ENCODE results near the gene GRIA1.

GRIA1 gene

DNA sequence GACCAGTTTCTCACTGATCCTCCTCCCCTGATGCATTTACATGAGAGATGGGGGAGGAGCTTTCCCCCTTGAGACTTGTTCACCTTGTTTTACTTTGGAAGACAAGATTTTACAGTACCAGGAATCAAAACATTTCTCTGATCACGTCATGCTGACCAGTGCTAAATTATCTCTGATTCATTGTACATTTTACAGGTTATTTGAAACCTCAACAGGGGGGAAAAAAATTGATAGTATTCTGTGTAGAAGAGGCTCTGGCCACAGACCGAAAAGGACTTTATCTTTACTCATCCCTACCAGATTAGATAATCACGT, 133.9 kb downstream of the GRIA1 start:
- Histone ChIP-seq H3K27ac (ENCODE audit: low read length) (no peak overlapping the region), H3K36me3 (ENCODE audit: control insufficient read depth in 2 of 2, insufficient read depth in 2 of 2, low read length in 2 of 2) (no peaks in the 10 kb centered on the region), H3K27me3 (ENCODE audit: control insufficient read depth in 1 of 2, insufficient read depth in 2 of 2, low read length in 2 of 2) (peaks cover 0 to 2% of the 10 kb centered on the region in 2 donors), H3K9ac (ENCODE audit: low read length in 2 of 2) (no peak overlapping the region), H3K9me3 (ENCODE audit: control insufficient read depth in 2 of 2, low read length in 2 of 2) (no peaks in the 10 kb centered on the region), H3K4me1 (ENCODE audit: control insufficient read depth, insufficient read depth, low read length) (peaks cover 3% of the 10 kb centered on the region), H3K4me3 (ENCODE audit: low read length in 2 of 2) (no peak overlapping the region)

DNA sequence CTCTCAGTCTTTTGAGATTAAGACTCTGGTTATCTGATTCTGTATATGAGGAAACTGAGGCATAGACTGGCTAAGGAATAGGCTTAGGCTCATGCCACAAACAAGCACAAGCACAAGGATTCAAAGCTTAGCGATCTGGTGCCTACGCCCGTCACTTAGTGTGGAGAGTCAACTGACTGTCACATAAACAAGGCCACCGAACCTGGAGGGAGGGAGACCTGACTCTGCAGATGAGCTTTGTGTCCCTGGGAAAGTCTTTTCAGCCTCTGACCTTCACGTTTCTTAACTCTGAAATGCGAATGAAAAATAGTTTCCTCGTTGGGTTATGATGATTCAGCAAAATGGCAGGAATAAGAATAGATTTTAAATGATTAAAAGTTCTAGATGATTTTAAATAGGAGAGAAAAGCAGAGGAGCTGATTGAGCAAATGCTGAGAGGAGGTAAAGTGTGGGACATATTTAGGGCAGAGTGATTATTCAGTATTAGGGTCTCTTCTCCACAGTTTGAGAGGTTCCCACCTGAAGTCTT, 135.4 kb downstream of the GRIA1 start:
- H3K27me3 ChIP-seq (ENCODE audit: control insufficient read depth in 1 of 2, insufficient read depth in 2 of 2, low read length in 2 of 2): peaks cover 0 to 2% of the 10 kb centered on the region in 2 donors
- H3K9ac ChIP-seq (ENCODE audit: low read length in 2 of 2): no peak overlapping the region
- H3K36me3 ChIP-seq (ENCODE audit: control insufficient read depth in 2 of 2, insufficient read depth in 2 of 2, low read length in 2 of 2): no peaks in the 10 kb centered on the region
- no peaks in the 10 kb centered on the region for H3K9me3 ChIP-seq (ENCODE audit: control insufficient read depth in 2 of 2, low read length in 2 of 2)
- H3K27ac ChIP-seq (ENCODE audit: low read length): no peak overlapping the region
- peaks cover 3% of the 10 kb centered on the region for H3K4me1 ChIP-seq (ENCODE audit: control insufficient read depth, insufficient read depth, low read length)
- no peak overlapping the region for H3K4me3 ChIP-seq (ENCODE audit: low read length in 2 of 2)

DNA sequence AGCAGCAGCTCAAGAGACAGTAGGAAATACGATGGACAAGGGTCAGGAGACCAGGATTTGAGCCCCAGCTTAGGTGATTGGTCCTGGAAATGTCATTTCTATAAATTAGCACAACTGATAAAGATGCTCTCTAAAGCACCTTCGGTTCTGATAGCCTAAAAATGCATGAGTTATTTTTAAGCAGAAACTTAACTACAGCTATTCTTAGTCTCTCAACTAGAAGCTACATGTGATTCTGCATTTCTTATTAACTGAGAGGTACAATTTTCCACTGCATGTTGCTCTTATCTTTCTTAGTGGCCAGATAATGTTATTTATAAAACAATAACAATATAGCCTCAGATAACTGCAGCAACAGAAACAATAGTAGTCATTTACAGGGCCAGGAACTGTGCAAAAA, 136.4 kb downstream of the GRIA1 start:
- Histone ChIP-seq H3K9me3 (ENCODE audit: control insufficient read depth in 2 of 2, low read length in 2 of 2) (no peaks in the 10 kb centered on the region), H3K27ac (ENCODE audit: low read length) (no peak overlapping the region), H3K4me1 (ENCODE audit: control insufficient read depth, insufficient read depth, low read length) (peaks cover 3% of the 10 kb centered on the region), H3K4me3 (ENCODE audit: low read length in 2 of 2) (no peak overlapping the region), H3K9ac (ENCODE audit: low read length in 2 of 2) (no peak overlapping the region), H3K36me3 (ENCODE audit: control insufficient read depth in 2 of 2, insufficient read depth in 2 of 2, low read length in 2 of 2) (no peaks in the 10 kb centered on the region), H3K27me3 (ENCODE audit: control insufficient read depth in 1 of 2, insufficient read depth in 2 of 2, low read length in 2 of 2) (peaks cover 0 to 2% of the 10 kb centered on the region in 2 donors)

DNA sequence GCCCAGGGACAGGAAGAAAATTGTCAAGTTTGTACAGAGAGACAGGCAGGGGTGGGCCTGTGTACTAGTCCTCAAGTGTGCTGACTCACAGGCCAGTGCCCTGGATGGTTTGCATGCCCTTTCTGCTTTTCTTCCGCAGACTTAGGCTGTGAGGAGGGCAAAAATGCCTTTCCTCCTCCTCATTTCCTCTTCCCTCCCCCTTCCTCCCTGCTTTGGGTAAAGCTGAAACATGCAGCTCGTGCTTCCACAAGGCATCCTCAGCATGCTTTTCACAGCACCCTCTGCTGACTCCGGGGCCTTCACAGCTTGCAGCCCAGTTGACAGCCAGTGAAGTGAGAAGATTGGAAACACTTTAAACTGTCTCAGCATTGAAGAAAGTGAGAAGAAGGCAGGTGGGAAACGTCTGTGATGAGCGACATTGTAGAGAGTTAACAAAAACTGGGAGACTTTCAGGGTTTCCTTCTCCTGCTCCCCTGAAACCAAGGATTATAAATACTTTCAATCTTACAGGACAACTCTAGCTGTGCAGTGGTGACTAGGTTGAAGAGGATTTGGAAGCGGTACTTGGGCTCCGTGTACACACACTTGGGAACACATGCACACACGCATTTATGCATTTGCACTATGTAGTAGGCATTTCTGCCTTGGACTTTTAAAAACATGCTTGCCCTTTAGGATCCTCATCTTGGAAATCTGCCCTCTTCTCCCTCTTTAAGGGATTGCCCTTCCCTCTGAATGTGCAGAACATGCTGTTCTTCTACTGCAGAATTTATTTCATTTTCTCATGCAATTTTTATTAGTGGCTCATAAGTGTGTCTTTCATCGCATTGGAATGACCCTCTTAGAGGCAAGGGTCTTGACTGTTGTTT, 138.8 kb downstream of the GRIA1 start:
- Histone ChIP-seq H3K9me3 (ENCODE audit: control insufficient read depth in 2 of 2, low read length in 2 of 2) (no peaks in the 10 kb centered on the region), H3K4me1 (ENCODE audit: control insufficient read depth, insufficient read depth, low read length) (peaks cover 3% of the 10 kb centered on the region), H3K4me3 (ENCODE audit: low read length in 2 of 2) (no peak overlapping the region), H3K27me3 (ENCODE audit: control insufficient read depth in 1 of 2, insufficient read depth in 2 of 2, low read length in 2 of 2) (peaks cover 0 to 2% of the 10 kb centered on the region in 2 donors), H3K27ac (ENCODE audit: low read length) (no peak overlapping the region), H3K9ac (ENCODE audit: low read length in 2 of 2) (no peak overlapping the region), H3K36me3 (ENCODE audit: control insufficient read depth in 2 of 2, insufficient read depth in 2 of 2, low read length in 2 of 2) (no peaks in the 10 kb centered on the region)

DNA sequence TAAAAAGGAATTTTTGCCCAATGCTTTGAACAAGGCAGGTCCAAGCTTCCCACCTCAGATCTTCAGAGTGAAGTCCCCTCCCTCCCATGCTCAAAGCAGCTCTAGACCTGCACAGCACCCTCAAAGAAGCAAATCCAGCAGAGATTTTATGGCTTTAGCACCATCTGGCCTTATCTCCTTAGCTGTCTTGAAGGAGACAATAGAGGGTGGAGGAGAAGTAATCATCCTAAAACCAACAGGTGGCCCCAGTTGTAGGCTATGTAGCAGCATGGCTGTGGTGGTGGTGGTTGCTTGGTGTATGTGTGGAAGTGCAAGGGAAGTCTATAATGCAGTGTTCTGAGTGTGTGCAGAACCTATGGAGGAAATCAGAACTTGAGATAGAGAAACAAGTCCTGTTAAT, 140.1 kb downstream of the GRIA1 start:
- Histone ChIP-seq H3K27ac (ENCODE audit: low read length) (no peak overlapping the region), H3K9ac (ENCODE audit: low read length in 2 of 2) (no peak overlapping the region), H3K36me3 (ENCODE audit: control insufficient read depth in 2 of 2, insufficient read depth in 2 of 2, low read length in 2 of 2) (no peaks in the 10 kb centered on the region), H3K9me3 (ENCODE audit: control insufficient read depth in 2 of 2, low read length in 2 of 2) (no peaks in the 10 kb centered on the region), H3K27me3 (ENCODE audit: control insufficient read depth in 1 of 2, insufficient read depth in 2 of 2, low read length in 2 of 2) (peaks cover 0 to 2% of the 10 kb centered on the region in 2 donors), H3K4me3 (ENCODE audit: low read length in 2 of 2) (no peak overlapping the region), H3K4me1 (ENCODE audit: control insufficient read depth, insufficient read depth, low read length) (peaks cover 3% of the 10 kb centered on the region)

DNA sequence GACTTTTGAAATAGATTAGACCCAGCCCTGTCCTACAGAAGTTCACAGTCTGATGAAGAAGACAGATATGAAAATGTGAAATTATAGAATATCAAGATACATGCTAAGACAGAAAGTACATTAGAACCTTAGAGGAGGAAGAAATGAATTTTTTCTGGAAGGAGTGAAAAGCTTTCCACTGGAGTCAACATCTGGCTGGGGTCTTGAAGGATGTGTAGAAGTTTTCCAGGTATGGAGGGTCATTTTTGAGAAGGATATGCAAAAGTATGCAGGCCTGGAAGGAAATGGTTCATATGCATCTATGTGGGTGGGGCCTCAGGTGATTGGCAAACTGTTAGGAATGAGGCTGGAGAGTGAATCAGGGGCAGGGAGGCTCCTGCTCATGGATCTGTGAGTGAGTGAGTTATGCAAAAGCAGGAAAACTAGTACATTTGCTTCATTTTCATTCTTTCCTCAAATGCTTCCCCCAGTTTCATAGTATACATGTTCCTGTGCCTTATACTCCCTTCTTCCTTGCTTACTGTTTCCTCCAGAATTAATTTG, 142.3 kb downstream of the GRIA1 start:
- Histone ChIP-seq H3K27me3 (ENCODE audit: control insufficient read depth in 1 of 2, insufficient read depth in 2 of 2, low read length in 2 of 2) (peaks cover 0 to 2% of the 10 kb centered on the region in 2 donors), H3K9ac (ENCODE audit: low read length in 2 of 2) (no peak overlapping the region), H3K27ac (ENCODE audit: low read length) (no peak overlapping the region), H3K9me3 (ENCODE audit: control insufficient read depth in 2 of 2, low read length in 2 of 2) (no peaks in the 10 kb centered on the region), H3K36me3 (ENCODE audit: control insufficient read depth in 2 of 2, insufficient read depth in 2 of 2, low read length in 2 of 2) (no peaks in the 10 kb centered on the region), H3K4me1 (ENCODE audit: control insufficient read depth, insufficient read depth, low read length) (peaks cover 3% of the 10 kb centered on the region), H3K4me3 (ENCODE audit: low read length in 2 of 2) (no peak overlapping the region)

DNA sequence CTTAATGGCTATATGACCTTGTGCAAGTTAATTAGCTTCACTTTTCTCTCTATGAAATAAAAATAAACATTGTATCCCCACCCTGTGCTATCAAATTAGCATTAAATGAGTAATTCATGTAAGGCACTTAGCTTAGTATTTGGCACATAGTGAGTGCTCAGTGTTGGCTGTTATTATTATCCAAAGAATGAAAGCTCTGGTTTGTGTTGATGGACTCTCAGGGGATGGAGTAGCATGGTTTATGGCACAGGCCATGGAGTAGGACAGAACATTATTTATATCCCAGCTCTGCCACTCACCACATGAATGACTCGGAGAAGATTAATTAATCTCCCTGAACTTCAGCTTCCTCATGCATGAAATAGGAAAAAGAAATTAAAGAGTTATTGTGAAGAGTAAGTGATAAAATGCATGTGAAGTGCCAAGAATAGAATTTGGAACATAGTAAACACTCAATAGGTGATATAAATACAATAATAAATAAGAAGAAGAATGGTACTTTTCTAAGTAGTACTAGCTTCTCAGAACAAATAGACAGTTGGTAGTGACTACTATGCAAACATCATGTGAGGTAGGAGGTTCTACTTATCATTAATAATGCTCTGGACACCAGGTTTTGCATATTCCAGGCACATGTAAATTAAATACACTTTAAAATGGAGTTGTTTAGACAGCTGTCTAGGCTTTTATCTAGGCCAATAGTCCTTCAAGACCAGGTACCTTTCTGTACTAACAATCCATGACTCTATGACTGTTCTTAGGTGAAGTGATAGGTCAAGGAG, 146.4 kb downstream of the GRIA1 start:
- H3K9ac ChIP-seq (ENCODE audit: low read length in 2 of 2): no peak overlapping the region
- H3K4me1 ChIP-seq (ENCODE audit: control insufficient read depth, insufficient read depth, low read length): no peaks in the 10 kb centered on the region
- no peak overlapping the region for H3K4me3 ChIP-seq (ENCODE audit: low read length in 2 of 2)
- H3K9me3 ChIP-seq (ENCODE audit: control insufficient read depth in 2 of 2, low read length in 2 of 2): no peaks in the 10 kb centered on the region
- H3K36me3 ChIP-seq (ENCODE audit: control insufficient read depth in 2 of 2, insufficient read depth in 2 of 2, low read length in 2 of 2): no peaks in the 10 kb centered on the region
- no peak overlapping the region for H3K27ac ChIP-seq (ENCODE audit: low read length)
- H3K27me3 ChIP-seq (ENCODE audit: control insufficient read depth in 1 of 2, insufficient read depth in 2 of 2, low read length in 2 of 2): peaks cover 0 to 2% of the 10 kb centered on the region in 2 donors

DNA sequence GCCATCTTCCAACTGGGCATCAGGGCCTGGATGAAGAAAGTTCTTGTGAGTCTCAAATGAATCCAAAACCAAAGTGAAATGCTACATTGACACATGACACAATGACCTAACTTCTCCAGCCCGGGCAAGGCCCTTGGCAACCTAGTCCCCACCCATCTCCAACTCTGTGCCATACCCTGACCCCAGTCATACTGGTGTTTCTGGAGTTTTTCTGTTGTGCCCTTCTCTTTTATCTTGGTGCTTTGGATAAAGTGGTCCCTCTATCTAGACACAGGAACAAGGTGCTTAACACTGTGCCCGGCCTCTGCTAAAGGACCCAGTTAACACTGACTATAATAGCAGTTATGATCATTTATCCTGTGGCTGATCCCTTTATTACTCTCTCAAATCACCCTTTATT, 149.8 kb downstream of the GRIA1 start:
- Histone ChIP-seq H3K27ac (ENCODE audit: low read length) (no peak overlapping the region), H3K9me3 (ENCODE audit: control insufficient read depth in 2 of 2, low read length in 2 of 2) (no peaks in the 10 kb centered on the region), H3K4me3 (ENCODE audit: low read length in 2 of 2) (no peak overlapping the region), H3K9ac (ENCODE audit: low read length in 2 of 2) (no peak overlapping the region), H3K36me3 (ENCODE audit: control insufficient read depth in 2 of 2, insufficient read depth in 2 of 2, low read length in 2 of 2) (no peaks in the 10 kb centered on the region), H3K4me1 (ENCODE audit: control insufficient read depth, insufficient read depth, low read length) (no peaks in the 10 kb centered on the region), H3K27me3 (ENCODE audit: control insufficient read depth in 1 of 2, insufficient read depth in 2 of 2, low read length in 2 of 2) (peaks cover 0 to 2% of the 10 kb centered on the region in 2 donors)

DNA sequence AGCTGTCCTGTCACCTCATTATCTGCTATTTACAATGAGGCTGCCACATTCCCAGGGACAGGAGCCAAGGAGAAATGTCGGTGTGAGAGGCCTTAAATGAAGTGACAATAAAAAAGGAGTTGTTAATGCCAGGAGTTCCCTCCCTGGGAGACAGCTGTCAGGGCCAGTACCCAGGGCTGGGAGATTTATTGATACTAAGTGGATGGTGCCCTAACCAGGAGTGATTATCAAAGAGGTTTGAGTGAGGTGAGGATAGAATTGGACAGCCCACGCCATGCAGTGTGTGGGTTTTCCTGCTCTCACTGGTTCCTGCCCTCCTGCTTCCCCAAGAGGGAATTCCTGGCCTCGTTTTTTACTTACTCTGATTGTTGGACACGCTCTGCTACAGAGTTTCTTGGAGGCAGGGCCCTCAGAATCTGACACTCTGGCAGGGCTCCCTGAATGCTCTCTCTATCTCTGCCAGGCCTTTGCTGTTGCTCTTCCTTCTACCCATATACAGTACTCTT, 150.8 kb downstream of the GRIA1 start:
- no peak overlapping the region for H3K9ac ChIP-seq (ENCODE audit: low read length in 2 of 2)
- H3K27ac ChIP-seq (ENCODE audit: low read length): no peak overlapping the region
- peaks cover 0 to 2% of the 10 kb centered on the region in 2 donors for H3K27me3 ChIP-seq (ENCODE audit: control insufficient read depth in 1 of 2, insufficient read depth in 2 of 2, low read length in 2 of 2)
- no peaks in the 10 kb centered on the region for H3K4me1 ChIP-seq (ENCODE audit: control insufficient read depth, insufficient read depth, low read length)
- H3K36me3 ChIP-seq (ENCODE audit: control insufficient read depth in 2 of 2, insufficient read depth in 2 of 2, low read length in 2 of 2): no peaks in the 10 kb centered on the region
- no peak overlapping the region for H3K4me3 ChIP-seq (ENCODE audit: low read length in 2 of 2)
- no peaks in the 10 kb centered on the region for H3K9me3 ChIP-seq (ENCODE audit: control insufficient read depth in 2 of 2, low read length in 2 of 2)

DNA sequence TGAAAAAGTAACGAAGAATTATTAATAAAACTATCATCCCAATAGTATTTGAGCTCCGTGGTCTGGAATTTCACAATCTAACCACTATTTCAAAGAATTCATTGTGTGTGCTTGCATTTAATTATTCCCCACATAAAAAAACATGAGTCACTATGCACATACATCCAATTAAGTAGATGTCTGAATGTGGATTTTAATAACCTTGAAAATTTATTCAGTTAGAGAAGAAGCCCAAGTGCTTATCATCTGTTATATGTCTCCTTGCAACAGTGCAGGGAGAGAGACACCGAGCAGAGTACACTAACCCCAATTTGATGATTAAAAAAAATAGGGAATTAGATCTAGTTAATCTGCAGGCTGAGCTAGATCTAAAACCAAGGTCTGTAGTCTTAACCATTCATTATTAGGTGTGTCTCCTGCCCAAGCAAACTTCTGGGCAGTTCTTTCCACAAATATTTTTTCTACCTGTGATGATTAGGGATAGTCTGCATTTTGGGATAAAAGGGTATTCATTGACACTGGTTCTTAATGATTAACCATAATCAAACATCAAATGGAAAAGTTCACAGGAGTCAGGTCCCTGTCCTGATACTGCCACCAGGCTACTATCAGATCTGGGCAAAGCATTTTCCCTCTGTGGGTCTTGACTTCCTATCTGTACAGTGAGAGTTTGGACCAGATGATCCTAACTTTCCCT, 164.2 kb downstream of the GRIA1 start:
- Histone ChIP-seq H3K27me3 (ENCODE audit: control insufficient read depth in 1 of 2, insufficient read depth in 2 of 2, low read length in 2 of 2) (no peaks in the 10 kb centered on the region), H3K9ac (ENCODE audit: low read length in 2 of 2) (no peak overlapping the region), H3K4me1 (ENCODE audit: control insufficient read depth, insufficient read depth, low read length) (no peaks in the 10 kb centered on the region), H3K36me3 (ENCODE audit: control insufficient read depth in 2 of 2, insufficient read depth in 2 of 2, low read length in 2 of 2) (no peaks in the 10 kb centered on the region), H3K4me3 (ENCODE audit: low read length in 2 of 2) (no peak overlapping the region), H3K27ac (ENCODE audit: low read length) (no peak overlapping the region), H3K9me3 (ENCODE audit: control insufficient read depth in 2 of 2, low read length in 2 of 2) (no peaks in the 10 kb centered on the region)
